K562 (cell line): ENCODE data around the gene HSPA1B. TPM values are rescaled to one million over a fixed set of nuclear protein-coding genes. Genes with fewer than 3 reads are reported as not detected.

Experiments
- DACH1 ChIP-seq: fragments of 450-650 bp; IDR thresholded peaks from 2 replicates; pipeline ENCODE4 v1.6.1; 2018; ENCODE audit not compliant: partially characterized antibody
- DLX4 ChIP-seq: fragments of 250-450 bp; sonication (Bioruptor Pico); IDR thresholded peaks from 2 replicates; pipeline ENCODE4 v1.6.1; 2021; ENCODE audit warnings: mild to moderate bottlenecking
- ETV6 ChIP-seq, 3 experiments: fragments of 150-350 bp in 1 of 3; sonication (generic) in 1 of 3; formaldehyde crosslinking in 1 of 3; IDR thresholded peaks; 2 replicates each; pipeline versions ENCODE4 v1.6.1 to v1.8.0; 2014 to 2022; ENCODE audit warnings: borderline replicate concordance in 2 of 3, low read depth in 2 of 3, antibody characterized with exemption in 1 of 3, low read length in 1 of 3, mild to moderate bottlenecking in 1 of 3, missing genetic modification reagents in 1 of 3
- HDAC6 ChIP-seq: IDR thresholded peaks from 2 replicates; pipeline ENCODE4 v1.6.1; 2012; ENCODE audit warnings: low read depth, mild to moderate bottlenecking, control low read depth, inconsistent platforms, low read length, moderate library complexity
- HLTF ChIP-seq: fragments of 450-650 bp; IDR thresholded peaks from 2 replicates; pipeline ENCODE4 v1.6.1; 2016
- HNRNPH1 ChIP-seq: fragments of 200-400 bp; formaldehyde crosslinking; optimal IDR thresholded peaks from 2 replicates; pipeline ENCODE3; 2017; ENCODE audit warnings: low read depth, mild to moderate bottlenecking, low read length, moderate library complexity
- IRF9 ChIP-seq: fragments of 450-650 bp; IDR thresholded peaks from 2 replicates; pipeline ENCODE4 v1.6.1; 2016; ENCODE audit warnings: missing biosample characterization, missing genetic modification characterization
- MTF1 ChIP-seq: fragments of 250-450 bp; sonication (Bioruptor Pico); IDR thresholded peaks from 2 replicates; pipeline ENCODE4 v1.9.0; 2021; ENCODE audit warnings: moderate library complexity, mild to moderate bottlenecking, inconsistent platforms, borderline replicate concordance
- NFE2 ChIP-seq: IDR thresholded peaks from 2 replicates; pipeline ENCODE4 v1.6.1; 2014; ENCODE audit warnings: antibody characterized with exemption, low read depth
- NKRF ChIP-seq: fragments of 450-650 bp; IDR thresholded peaks from 2 replicates; pipeline ENCODE4 v1.6.1; 2016; ENCODE audit warnings: borderline replicate concordance
- NR2F6 ChIP-seq: fragments of 450-650 bp; formaldehyde crosslinking; IDR thresholded peaks from 2 replicates; pipeline ENCODE4 v1.4.0; 2020; ENCODE audit warnings: mild to moderate bottlenecking
- PBX2 ChIP-seq, 2 experiments: IDR thresholded peaks in 1 of 2; conservative IDR thresholded peaks in 1 of 2; 2 replicates each; pipeline ENCODE4 v1.6.1; 2016; ENCODE audit warnings: low read depth in 2 of 2, mild to moderate bottlenecking in 1 of 2, missing compliant biosample characterization in 1 of 2, missing genetic modification characterization in 1 of 2, moderate library complexity in 1 of 2
- POLR2AphosphoS2 ChIP-seq: IDR thresholded peaks from 2 replicates; pipeline ENCODE4 v1.6.1; 2012; ENCODE audit warnings: low read length, improper control_type of control experiment
- POLR2H ChIP-seq: IDR thresholded peaks from 2 replicates; pipeline ENCODE4 v1.6.1; 2016; ENCODE audit warnings: missing genetic modification characterization, low read depth, mild to moderate bottlenecking, control low read depth, missing compliant biosample characterization, moderate library complexity
- SAFB ChIP-seq: fragments of 200-400 bp; formaldehyde crosslinking; IDR thresholded peaks from 2 replicates; pipeline ENCODE4 v1.6.1; 2017; ENCODE audit warnings: low read depth, low read length, borderline replicate concordance
- SP1 ChIP-seq: sonication (generic); formaldehyde crosslinking; IDR thresholded peaks from 2 replicates; pipeline ENCODE4 v1.8.1; 2022; ENCODE audit warnings: mild to moderate bottlenecking, missing genetic modification reagents
- TAF7 ChIP-seq: fragments of 450-650 bp; IDR thresholded peaks from 2 replicates; pipeline ENCODE4 v1.6.1; 2016; ENCODE audit warnings: missing genetic modification characterization, missing compliant biosample characterization
- ZBTB7A ChIP-seq: IDR thresholded peaks from 2 replicates; pipeline ENCODE4 v1.6.1; 2011; ENCODE audit warnings: low read depth, mild to moderate bottlenecking, low read length, moderate library complexity, borderline replicate concordance; ENCODE audit not compliant: control insufficient read depth
- ZNF197 ChIP-seq: fragments of 200-800 bp; sonication (Bioruptor generic); IDR thresholded peaks from 2 replicates; pipeline ENCODE4 v1.6.1; 2016; ENCODE audit warnings: low read depth, missing genetic modification characterization, missing compliant biosample characterization
- polyA plus RNA-seq, 8 experiments: library from polyadenylated mRNA; depleted of rRNA in 4 of 8; stranded (reverse) in 5 of 8; unstranded in 3 of 8; fragments of >200 nt; fragmentation: Nextera tagmentation in 2 of 8; fragmentation: Illumina TruSeq in 1 of 8; extraction: Ambion mirVana in 2 of 8; extraction: Trizol in 1 of 8; gene quantifications; 2 replicates each; pipeline versions ENCODE4 v1.2.1 to v1.2.3, GENCODE V29; 2011 to 2014; ENCODE audit warnings: inconsistent platforms in 1 of 8, missing spikeins in 1 of 8
- total RNA-seq, 7 experiments: library from RNA; depleted of rRNA in 6 of 7; stranded (reverse); fragments of >200 nt in 6 of 7; fragmentation: Illumina TruSeq in 2 of 7; extraction: Trizol in 2 of 7; gene quantifications; 2 replicates each; pipeline versions ENCODE4 v1.2.1 to v1.2.3, GENCODE V29; 2011 to 2021; ENCODE audit warnings: low replicate concordance in 1 of 7

HSPA1B gene
- total and polyA plus RNA-seq, 9 of the 15 experiments (the other 6 are each of a cell fraction or from before 2014, with no cell fraction given), result 0.27 to 227 (median 51.2) TPM

GRCh38 chr6:31791324-31792089 is 36.0 kb upstream of the HSPA1B start (continued):
- TF ChIP-seq ZBTB7A (0 out of 2 replicates have a peak, but pooled peaks have one; percentile 50), TAF7 (tag) (no peak), IRF9 (tag) (no peak), SP1 (CRISPR knock-in tag) (no peak), MTF1 (CRISPR knock-in tag) (no peak), DLX4 (CRISPR knock-in tag) (no peak), SAFB (no peak), DACH1 (no peak), HDAC6 (no peak), ETV6 (IDR thresholded peaks at IDR 0.05; ENCODE audit: borderline replicate concordance in 1 of 2, low read depth in 2 of 2, low read length in 1 of 2) (no peak), ETV6 (CRISPR knock-in tag; IDR thresholded peaks at IDR 0.05; ENCODE audit: borderline replicate concordance) (no peak), HLTF (0 out of 2 replicates have a peak, but pooled peaks have one; percentile 50), POLR2AphosphoS2 (no peak), PBX2 (CRISPR knock-in tag; IDR thresholded peaks at IDR 0.05; ENCODE audit: low read depth) (no peak), PBX2 (tag; conservative IDR thresholded peaks at IDR 0.05; ENCODE audit: low read depth) (no peak), NKRF (no peak), POLR2H (tag) (no peak), HNRNPH1 (no peak), NR2F6 (CRISPR knock-in tag) (no peak), NFE2 (no peak), ZNF197 (no peak)
